Glomerular visceral epithelial cell (primary cell): ENCODE results near the gene CPLX1.
"Not testable (repeated sequence)": the region's sequence is repeated elsewhere in the genome, so short reads cannot be mapped to it uniquely, and the experiment has no call there.

ENCODE experiments used
- DNase-seq: peaks from one replicate; pipeline ENCODE4 v3.0.0-alpha.2; 2016; ENCODE audit errors: extremely low spot score

The CPLX1 gene

GRCh38 chr4:820230-821172 lies 5.4 kb downstream of the CPLX1 start:
- DNase-seq = no peak

- no peak for DNase-seq
Measured at GRCh38 chr4:819401-820229, 6.3 kb downstream of the CPLX1 start.

- DNase-seq = no peak
Measured at GRCh38 chr4:818106-818921, 7.6 kb downstream of the CPLX1 start.

GRCh38 chr4:815464-816146 lies 10.3 kb downstream of the CPLX1 start:
- DNase-seq = no peak

GRCh38 chr4:814312-814850 lies 11.5 kb downstream of the CPLX1 start:
- DNase-seq = no peak

- DNase-seq = no peak
Measured at GRCh38 chr4:813900-814299, 12.0 kb downstream of the CPLX1 start.

- DNase-seq = no peak
Measured at GRCh38 chr4:808860-809570, 16.9 kb downstream of the CPLX1 start.

GRCh38 chr4:807792-808191 lies 18.1 kb downstream of the CPLX1 start:
- no peak for DNase-seq

GRCh38 chr4:806979-807378 lies 18.9 kb downstream of the CPLX1 start:
- DNase-seq = not testable (repeated sequence)

- no peak for DNase-seq
Measured at GRCh38 chr4:804804-805203, 21.1 kb downstream of the CPLX1 start.

GRCh38 chr4:803884-804283 lies 22.0 kb downstream of the CPLX1 start:
- no peak for DNase-seq

GRCh38 chr4:801436-802124 lies 24.3 kb downstream of the CPLX1 start:
- no peak for DNase-seq

- no peak for DNase-seq
Measured at GRCh38 chr4:797066-797465, 28.9 kb downstream of the CPLX1 start.

- DNase-seq = no peak
Measured at GRCh38 chr4:796206-796605, 29.7 kb downstream of the CPLX1 start.

- no peak for DNase-seq
Measured at GRCh38 chr4:795726-796119, 30.2 kb downstream of the CPLX1 start.

GRCh38 chr4:794900-795725 lies 30.8 kb downstream of the CPLX1 start:
- DNase-seq = no peak

- DNase-seq = no peak
Measured at GRCh38 chr4:793941-794621, 31.8 kb downstream of the CPLX1 start.
